Measurements from ENCODE around the gene TTC21A. TPM values are rescaled to one million over a fixed set of nuclear protein-coding genes. Genes with fewer than 3 reads are reported as not detected.
A peak's percentile ranks its signal among the peaks of the same experiment; 100 is the strongest.

The TTC21A gene
- total RNA-seq, 1 donor from 2014 or later: 7.8 TPM

- Mint-ChIP-seq H3K27ac (ENCODE audit: unreplicated experiment) (no peak overlapping the region), H3K27me3 (ENCODE audit: unreplicated experiment) (peaks cover 34% of the 10 kb centered on the region), H3K4me3 (ENCODE audit: unreplicated experiment) (no peak overlapping the region), H3K9me3 (ENCODE audit: unreplicated experiment) (peaks cover 19% of the 10 kb centered on the region), H3K4me1 (ENCODE audit: low read depth, unreplicated experiment) (peaks cover 51% of the 10 kb centered on the region), H3K36me3 (ENCODE audit: unreplicated experiment) (no peaks in the 10 kb centered on the region)
- DNase-seq: no peak
- TF ChIP-seq CTCF (IDR thresholded peaks at IDR 0.05; ENCODE audit: partially characterized antibody, unreplicated experiment): no peak
These were observed 36.7 kb downstream of the TTC21A start for GRCh38 chr3:39144095-39144747.

- Mint-ChIP-seq H3K27me3 (ENCODE audit: unreplicated experiment) (peaks cover 36% of the 10 kb centered on the region), H3K4me1 (ENCODE audit: low read depth, unreplicated experiment) (peaks cover 57% of the 10 kb centered on the region), H3K27ac (ENCODE audit: unreplicated experiment) (no peak overlapping the region), H3K9me3 (ENCODE audit: unreplicated experiment) (peaks cover 25% of the 10 kb centered on the region), H3K4me3 (ENCODE audit: unreplicated experiment) (no peak overlapping the region), H3K36me3 (ENCODE audit: unreplicated experiment) (no peaks in the 10 kb centered on the region)
- DNase-seq: no peak
- TF ChIP-seq CTCF (IDR thresholded peaks at IDR 0.05; ENCODE audit: partially characterized antibody, unreplicated experiment): no peak
These were observed 37.4 kb downstream of the TTC21A start for GRCh38 chr3:39144748-39145380.

- Mint-ChIP-seq H3K27ac (ENCODE audit: unreplicated experiment) (peak overlapping the region; percentile 99), H3K9me3 (ENCODE audit: unreplicated experiment) (peaks cover 32% of the 10 kb centered on the region), H3K4me3 (ENCODE audit: unreplicated experiment) (peak overlapping the region; percentile 97), H3K4me1 (ENCODE audit: low read depth, unreplicated experiment) (peaks cover 69% of the 10 kb centered on the region), H3K27me3 (ENCODE audit: unreplicated experiment) (peaks cover 45% of the 10 kb centered on the region), H3K36me3 (ENCODE audit: unreplicated experiment) (no peaks in the 10 kb centered on the region)
- TF ChIP-seq CTCF (IDR thresholded peaks at IDR 0.05; ENCODE audit: partially characterized antibody, unreplicated experiment): no peak
- peak; percentile 52 for DNase-seq
These were observed 38.6 kb downstream of the TTC21A start for GRCh38 chr3:39146083-39146501.

GRCh38 chr3:39146611-39147591 is 39.4 kb downstream of the TTC21A start:
- H3K36me3 Mint-ChIP-seq (ENCODE audit: unreplicated experiment): no peaks in the 10 kb centered on the region
- peak overlapping the region; percentile 97 for H3K4me3 Mint-ChIP-seq (ENCODE audit: unreplicated experiment)

More at GRCh38 chr3:39146611-39147591, 39.4 kb downstream of the TTC21A start:
- peaks cover 73% of the 10 kb centered on the region for H3K4me1 Mint-ChIP-seq (ENCODE audit: low read depth, unreplicated experiment)
- DNase-seq: peak; percentile 78
- peak overlapping the region; percentile 99 for H3K27ac Mint-ChIP-seq (ENCODE audit: unreplicated experiment)
- TF ChIP-seq CTCF (IDR thresholded peaks at IDR 0.05; ENCODE audit: partially characterized antibody, unreplicated experiment): no peak
- peaks cover 48% of the 10 kb centered on the region for H3K27me3 Mint-ChIP-seq (ENCODE audit: unreplicated experiment)
- peaks cover 34% of the 10 kb centered on the region for H3K9me3 Mint-ChIP-seq (ENCODE audit: unreplicated experiment)
